GM19395 (cell line): ENCODE results near the gene SCPEP1.

Experiments used
- ATAC-seq: cut with Tn5 transposase; IDR thresholded peaks from one replicate; pipeline ENCODE4 v1.9.1; 2021; ENCODE audit warnings: mild to moderate bottlenecking, moderate library complexity; ENCODE audit not compliant: unreplicated experiment

SCPEP1 gene

GRCh38 chr17:57034807-57035754, 57.1 kb downstream of the SCPEP1 start:
- no peak for ATAC-seq

GRCh38 chr17:57035971-57036481, 58.1 kb downstream of the SCPEP1 start:
- ATAC-seq = no peak

GRCh38 chr17:57037411-57037810, 59.5 kb downstream of the SCPEP1 start:
- no peak for ATAC-seq

- ATAC-seq = no peak
Measured at GRCh38 chr17:57038486-57038885, 60.6 kb downstream of the SCPEP1 start.

GRCh38 chr17:57040571-57040970, 62.6 kb downstream of the SCPEP1 start:
- ATAC-seq = no peak

GRCh38 chr17:57043276-57043675, 65.3 kb downstream of the SCPEP1 start:
- ATAC-seq = no peak

- ATAC-seq = peak; percentile 25
Measured at GRCh38 chr17:57044976-57045867, 67.3 kb downstream of the SCPEP1 start.

GRCh38 chr17:57045868-57046704, 68.2 kb downstream of the SCPEP1 start:
- peak; percentile 69 for ATAC-seq

- no peak for ATAC-seq
Measured at GRCh38 chr17:57046749-57047148, 68.8 kb downstream of the SCPEP1 start.

- no peak for ATAC-seq
Measured at GRCh38 chr17:57048096-57048495, 70.2 kb downstream of the SCPEP1 start.

- no peak for ATAC-seq
Measured at GRCh38 chr17:57050306-57050705, 72.4 kb downstream of the SCPEP1 start.

- no peak for ATAC-seq
Measured at GRCh38 chr17:57051886-57052361, 74.0 kb downstream of the SCPEP1 start.
